HFF-Myc (cell line): Measurements from ENCODE around the gene COL26A1.
"Not testable (repeated sequence)": the region's sequence is repeated elsewhere in the genome, so short reads cannot be mapped to it uniquely, and the experiment has no call there.

Source experiments
- DNase-seq: peaks from one replicate; pipeline ENCODE4 v3.0.0-alpha.2; 2011; ENCODE audit warnings: low read depth; ENCODE audit errors: extremely low read depth
- H3K4me3 ChIP-seq: replicated peaks from 2 replicates; pipeline ENCODE4 v1.5.1; 2011; ENCODE audit warnings: low read depth, mild to moderate bottlenecking, control low read depth, low read length
- CTCF ChIP-seq: IDR thresholded peaks from 2 replicates; pipeline ENCODE4 v1.5.1; 2012; ENCODE audit warnings: mild to moderate bottlenecking, low read depth, low read length, control low read depth; ENCODE audit errors: missing control alignments

COL26A1 gene

GRCh38 chr7:101479217-101479616 lies 116.5 kb downstream of the COL26A1 start:
- H3K4me3 ChIP-seq: no peak overlapping the region
- TF ChIP-seq CTCF: no peak
- no peak for DNase-seq

- not testable (repeated sequence) for DNase-seq, H3K4me3 ChIP-seq
Observed at GRCh38 chr7:101486056-101486432, 123.4 kb downstream of the COL26A1 start.

- peak; percentile 88 for DNase-seq
Observed at GRCh38 chr7:101486433-101487104, 123.9 kb downstream of the COL26A1 start.

GRCh38 chr7:101487105-101487458 lies 124.4 kb downstream of the COL26A1 start:
- no peak overlapping the region for H3K4me3 ChIP-seq
- DNase-seq: no peak
- no peak for TF ChIP-seq CTCF

More at GRCh38 chr7:101486433-101487104, 123.9 kb downstream of the COL26A1 start:
- H3K4me3 ChIP-seq: no peak overlapping the region
- TF ChIP-seq CTCF: no peak

GRCh38 chr7:101487753-101488152 lies 125.1 kb downstream of the COL26A1 start:
- H3K4me3 ChIP-seq: no peak overlapping the region
- DNase-seq: no peak
- TF ChIP-seq CTCF: no peak

GRCh38 chr7:101488826-101489572 lies 126.3 kb downstream of the COL26A1 start:
- H3K4me3 ChIP-seq: no peak overlapping the region
- DNase-seq: no peak
- no peak for TF ChIP-seq CTCF

GRCh38 chr7:101490439-101490838 lies 127.8 kb downstream of the COL26A1 start:
- not testable (repeated sequence) for DNase-seq, H3K4me3 ChIP-seq

- H3K4me3 ChIP-seq, DNase-seq: not testable (repeated sequence)
Observed at GRCh38 chr7:101491442-101491841, 128.8 kb downstream of the COL26A1 start.
